KMS-11 (cell line): Measurements from ENCODE around the gene ENDOU.

ENCODE experiments used
- H2AFZ ChIP-seq: fragments of 200-600 bp; sonication (generic); 2 replicates; pipeline ENCODE4 v1.6.1; 2016; ENCODE audit warnings: antibody characterized with exemption, mixed run types, low read depth
- H3K27ac ChIP-seq: fragments of 200-600 bp; sonication (generic); 2 replicates; pipeline ENCODE4 v1.6.1; 2016; ENCODE audit warnings: mild to moderate bottlenecking, mixed run types
- H3K27me3 ChIP-seq: fragments of 200-600 bp; sonication (generic); 2 replicates; pipeline ENCODE4 v1.6.1; 2017; ENCODE audit warnings: mild to moderate bottlenecking, low read depth, mixed run types, moderate library complexity; ENCODE audit not compliant: insufficient read depth
- H3K36me3 ChIP-seq: fragments of 200-600 bp; sonication (generic); 2 replicates; pipeline ENCODE4 v1.6.1; 2017; ENCODE audit warnings: mild to moderate bottlenecking, mixed run types; ENCODE audit not compliant: insufficient read depth
- H3K4me1 ChIP-seq: fragments of 200-600 bp; sonication (generic); 2 replicates; pipeline ENCODE4 v1.6.1; 2016; ENCODE audit warnings: mild to moderate bottlenecking, low read depth, mixed run types; ENCODE audit not compliant: poor library complexity, severe bottlenecking
- H3K4me2 ChIP-seq: fragments of 200-600 bp; sonication (generic); 2 replicates; pipeline ENCODE4 v1.7.0; 2016; ENCODE audit warnings: mild to moderate bottlenecking, mixed run types
- H3K4me3 ChIP-seq: fragments of 200-600 bp; sonication (generic); IDR thresholded peaks from 2 replicates; pipeline ENCODE4 v1.6.1; 2017; ENCODE audit warnings: low read depth, low read length, mixed read lengths; ENCODE audit not compliant: insufficient read depth
- H3K79me2 ChIP-seq: fragments of 200-600 bp; sonication (generic); 2 replicates; pipeline ENCODE4 v1.6.1; 2016; ENCODE audit warnings: low read depth, mixed run types; ENCODE audit not compliant: insufficient read depth
- H3K9ac ChIP-seq: fragments of 200-600 bp; sonication (generic); 2 replicates; pipeline ENCODE4 v1.6.1; 2016; ENCODE audit warnings: mild to moderate bottlenecking, mixed run types
- H4K20me1 ChIP-seq: fragments of 200-600 bp; sonication (generic); 2 replicates; pipeline ENCODE4 v1.6.1; 2016; ENCODE audit warnings: mild to moderate bottlenecking, mixed run types; ENCODE audit not compliant: insufficient read depth
- CTCF ChIP-seq: fragments of 200-600 bp; sonication (generic); conservative IDR thresholded peaks from 2 replicates; pipeline ENCODE4 v1.6.1; 2017; ENCODE audit warnings: low read depth, mild to moderate bottlenecking, antibody characterized with exemption, low read length, moderate library complexity, mixed read lengths

Gene ENDOU

GRCh38 chr12:47718531-47718930 is 6.8 kb downstream of the ENDOU start:
- Histone ChIP-seq H3K79me2 (no peaks in the 10 kb centered on the region), H3K4me3 (no peak overlapping the region), H3K4me2 (no peak overlapping the region), H4K20me1 (no peaks in the 10 kb centered on the region), H3K27ac (no peak overlapping the region), H3K9ac (no peak overlapping the region), H3K36me3 (no peaks in the 10 kb centered on the region), H3K4me1 (peaks cover 47% of the 10 kb centered on the region), H2AFZ (no peak overlapping the region), H3K27me3 (no peaks in the 10 kb centered on the region; the same call in 1 of the 2 replicates)
- no peak for TF ChIP-seq CTCF

GRCh38 chr12:47717443-47718193 is 7.7 kb downstream of the ENDOU start:
- peak; percentile 66 for TF ChIP-seq CTCF
- Histone ChIP-seq H3K4me1 (peaks cover 46% of the 10 kb centered on the region), H3K4me3 (no peak overlapping the region), H3K27me3 (no peaks in the 10 kb centered on the region; the same call in 1 of the 2 replicates), H2AFZ (peak overlapping the region; percentile 28; the same call in 1 of the 2 replicates), H3K4me2 (peak overlapping the region; percentile 40; the same call in 1 of the 2 replicates), H3K27ac (peak overlapping the region; percentile 13), H3K79me2 (no peaks in the 10 kb centered on the region), H4K20me1 (no peaks in the 10 kb centered on the region), H3K36me3 (no peaks in the 10 kb centered on the region), H3K9ac (no peak overlapping the region)

- no peak overlapping the region for H3K27ac ChIP-seq
- H3K4me1 ChIP-seq, result peaks cover 40% of the 10 kb centered on the region
- no peaks in the 10 kb centered on the region for H3K36me3 ChIP-seq
- H3K79me2 ChIP-seq, result no peaks in the 10 kb centered on the region
- H3K9ac ChIP-seq, result no peak overlapping the region
- peak overlapping the region; percentile 40; the same call in 1 of the 2 replicates for H3K4me2 ChIP-seq
- no peak overlapping the region for H2AFZ ChIP-seq
- no peak for TF ChIP-seq CTCF
- H3K27me3 ChIP-seq, result no peaks in the 10 kb centered on the region; the same call in 1 of the 2 replicates
- no peak overlapping the region for H3K4me3 ChIP-seq
- no peaks in the 10 kb centered on the region for H4K20me1 ChIP-seq
Observed at GRCh38 chr12:47717046-47717442, 8.2 kb downstream of the ENDOU start.

- TF ChIP-seq CTCF, result no peak
- Histone ChIP-seq H4K20me1 (no peaks in the 10 kb centered on the region), H3K9ac (no peak overlapping the region), H3K27ac (no peak overlapping the region), H3K79me2 (no peaks in the 10 kb centered on the region), H2AFZ (no peak overlapping the region), H3K4me3 (no peak overlapping the region), H3K4me1 (peaks cover 30% of the 10 kb centered on the region), H3K27me3 (no peaks in the 10 kb centered on the region), H3K36me3 (no peaks in the 10 kb centered on the region), H3K4me2 (no peak overlapping the region)
Observed at GRCh38 chr12:47715877-47716548, 9.3 kb downstream of the ENDOU start.
